Kidney epithelial cell (primary cell): ENCODE results near the gene WDR72. TPM values are rescaled to one million over a fixed set of nuclear protein-coding genes. Genes with fewer than 3 reads are reported as not detected.
"Not testable (repeated sequence)": the region's sequence is repeated elsewhere in the genome, so short reads cannot be mapped to it uniquely, and the experiment has no call there.

ENCODE experiments used
- DNase-seq: peaks from one replicate; pipeline ENCODE4 v3.0.0-alpha.2; 2010; ENCODE audit warnings: low read depth
- H3K27me3 ChIP-seq: 2 replicates; pipeline ENCODE4 v1.6.0; 2011; ENCODE audit warnings: low read length; ENCODE audit not compliant: control insufficient read depth, insufficient read depth
- H3K36me3 ChIP-seq: 2 replicates; pipeline ENCODE4 v1.5.1; 2011; ENCODE audit warnings: low read length; ENCODE audit not compliant: control insufficient read depth, insufficient read depth
- H3K4me3 ChIP-seq: 2 replicates; pipeline ENCODE4 v1.5.1; 2011; ENCODE audit warnings: low read depth, mild to moderate bottlenecking, control low read depth, low read length
- total RNA-seq: library from RNA; depleted of rRNA; stranded (reverse); fragments of >200 nt; gene quantifications from 2 replicates; pipeline ENCODE4 v1.2.3, GENCODE V29; 2015
- TF ChIP-seq, protein P1 (sequence below): IDR thresholded peaks from 2 replicates; pipeline ENCODE4 v1.5.1; 2011; ENCODE audit warnings: mild to moderate bottlenecking, moderate library complexity, low read length, control low read depth, inconsistent platforms; ENCODE audit not compliant: insufficient read depth, poor library complexity, severe bottlenecking

WDR72 gene
- total RNA-seq, 1 donor from 2014 or later: 0.38 TPM

DNA sequence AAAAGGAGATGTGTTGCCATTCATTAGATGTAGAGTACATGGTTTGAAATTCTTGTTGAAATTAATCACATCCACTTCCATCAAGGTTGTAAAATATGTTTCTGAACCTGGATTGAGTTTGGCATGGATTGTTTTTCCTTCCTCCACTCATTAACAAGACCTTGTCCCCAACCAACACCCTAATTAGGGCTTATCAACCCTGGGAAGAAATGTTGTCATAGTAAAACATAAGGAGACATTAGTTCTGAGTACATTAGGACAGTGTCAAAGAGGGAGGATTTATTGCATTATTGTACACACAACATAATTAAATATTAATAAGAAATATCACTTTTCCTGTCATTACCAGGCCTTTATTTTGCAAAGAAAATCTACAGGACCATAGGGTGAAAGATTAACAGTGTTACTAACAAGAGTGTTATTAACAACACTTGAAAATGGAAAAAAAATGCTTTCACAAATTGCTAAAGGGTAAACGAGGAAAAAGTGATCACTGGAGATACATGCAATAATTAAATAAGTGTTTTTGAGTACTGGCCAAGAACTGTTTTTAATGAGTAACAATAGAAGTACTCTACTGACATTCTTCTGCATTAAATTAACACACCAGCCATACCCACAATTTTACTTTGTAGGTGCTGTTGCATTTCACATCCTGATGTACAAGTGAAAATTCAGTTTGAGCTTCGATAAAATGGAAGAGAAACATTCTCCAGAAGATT, 30.4 kb upstream of the WDR72 start:
- TF ChIP-seq, protein P1, sequence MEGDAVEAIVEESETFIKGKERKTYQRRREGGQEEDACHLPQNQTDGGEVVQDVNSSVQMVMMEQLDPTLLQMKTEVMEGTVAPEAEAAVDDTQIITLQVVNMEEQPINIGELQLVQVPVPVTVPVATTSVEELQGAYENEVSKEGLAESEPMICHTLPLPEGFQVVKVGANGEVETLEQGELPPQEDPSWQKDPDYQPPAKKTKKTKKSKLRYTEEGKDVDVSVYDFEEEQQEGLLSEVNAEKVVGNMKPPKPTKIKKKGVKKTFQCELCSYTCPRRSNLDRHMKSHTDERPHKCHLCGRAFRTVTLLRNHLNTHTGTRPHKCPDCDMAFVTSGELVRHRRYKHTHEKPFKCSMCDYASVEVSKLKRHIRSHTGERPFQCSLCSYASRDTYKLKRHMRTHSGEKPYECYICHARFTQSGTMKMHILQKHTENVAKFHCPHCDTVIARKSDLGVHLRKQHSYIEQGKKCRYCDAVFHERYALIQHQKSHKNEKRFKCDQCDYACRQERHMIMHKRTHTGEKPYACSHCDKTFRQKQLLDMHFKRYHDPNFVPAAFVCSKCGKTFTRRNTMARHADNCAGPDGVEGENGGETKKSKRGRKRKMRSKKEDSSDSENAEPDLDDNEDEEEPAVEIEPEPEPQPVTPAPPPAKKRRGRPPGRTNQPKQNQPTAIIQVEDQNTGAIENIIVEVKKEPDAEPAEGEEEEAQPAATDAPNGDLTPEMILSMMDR: no peak
- Histone ChIP-seq H3K4me3 (no peak overlapping the region), H3K27me3 (no peaks in the 10 kb centered on the region), H3K36me3 (no peaks in the 10 kb centered on the region)
- DNase-seq: no peak

DNA sequence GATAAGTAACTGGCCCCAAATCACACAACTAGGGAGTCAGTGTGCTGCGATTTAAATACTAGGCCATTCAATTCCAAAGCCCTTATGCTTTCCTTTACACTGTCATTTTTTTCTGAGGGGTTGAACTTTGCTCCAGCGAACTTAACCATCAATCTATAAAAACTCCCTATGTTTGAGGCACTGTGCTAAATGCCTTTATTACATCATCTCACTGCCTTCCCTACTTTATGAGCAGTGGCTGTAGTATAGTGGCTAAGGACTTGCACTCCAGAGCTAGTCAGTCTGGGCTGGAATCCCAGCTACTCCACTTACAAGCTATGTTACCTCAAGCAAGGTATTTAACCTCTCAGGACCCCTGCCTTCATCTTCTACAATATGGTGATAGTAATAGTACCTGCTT, 26.9 kb upstream of the WDR72 start:
- Histone ChIP-seq H3K27me3 (no peaks in the 10 kb centered on the region), H3K4me3 (no peak overlapping the region), H3K36me3 (no peaks in the 10 kb centered on the region)
- TF ChIP-seq, protein P1: no peak
- DNase-seq: no peak

DNA sequence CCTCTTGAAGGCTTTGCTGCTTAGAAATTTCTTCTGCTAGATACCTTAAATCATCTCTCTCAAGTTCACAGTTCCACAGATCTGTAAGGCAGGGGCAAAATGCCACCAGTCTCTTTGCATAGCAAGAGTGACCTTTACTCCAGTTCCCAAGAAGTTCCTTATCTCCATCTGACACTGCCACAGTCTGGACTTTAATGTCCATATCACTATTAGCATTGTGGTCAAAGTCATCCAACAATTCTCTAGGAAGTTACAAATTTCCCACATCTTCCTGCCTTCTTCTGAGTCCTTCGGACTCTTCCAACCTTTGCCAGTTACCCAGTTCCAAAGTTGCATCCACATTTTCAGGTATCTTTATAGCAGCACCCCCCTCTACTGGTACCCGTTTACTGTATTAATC, 25.8 kb upstream of the WDR72 start:
- DNase-seq, H3K27me3 ChIP-seq, H3K36me3 ChIP-seq, H3K4me3 ChIP-seq: not testable (repeated sequence)

DNA sequence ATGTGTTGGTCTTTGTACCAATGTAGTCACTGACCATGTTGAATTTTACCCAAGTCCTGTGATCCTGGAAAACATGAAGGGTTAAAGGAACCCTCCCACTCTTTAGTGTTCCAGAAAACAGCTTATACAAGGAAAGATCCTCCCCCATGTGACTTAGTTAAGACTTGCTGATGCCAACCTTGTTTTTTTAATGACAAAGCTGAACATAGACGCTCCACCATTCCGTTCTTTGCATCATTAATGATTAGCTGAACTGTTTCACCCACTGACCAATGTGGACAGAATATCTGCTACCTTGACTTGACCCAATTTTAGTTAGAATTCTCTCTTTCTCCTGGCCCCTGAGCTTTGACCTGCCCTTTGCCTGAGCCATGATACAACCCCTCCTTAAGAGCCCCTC, 3.5 kb upstream of the WDR72 start:
- TF ChIP-seq, protein P1: no peak
- H3K36me3 ChIP-seq: no peaks in the 10 kb centered on the region
- H3K4me3 ChIP-seq: no peak overlapping the region
- no peaks in the 10 kb centered on the region for H3K27me3 ChIP-seq
- peak; percentile 32 for DNase-seq

DNA sequence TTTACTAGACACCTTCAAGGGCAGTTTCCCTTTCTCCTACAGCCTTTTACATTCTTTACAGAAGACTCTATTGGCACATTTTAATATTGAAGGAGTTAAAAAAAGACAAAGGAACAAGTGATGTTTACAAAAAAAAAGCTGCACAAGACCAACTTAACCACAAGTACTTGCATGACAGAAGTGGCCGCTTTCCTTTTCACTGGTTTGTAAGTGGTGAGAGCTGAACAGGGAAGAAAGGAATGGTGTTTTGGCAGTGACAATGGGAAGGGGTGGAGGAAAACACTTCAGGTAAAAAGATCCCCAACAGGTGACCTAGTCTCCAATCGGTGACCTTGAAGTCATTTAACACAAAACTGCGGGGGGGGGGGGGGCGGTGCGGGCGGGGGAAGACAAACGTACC, 1.1 kb downstream of the WDR72 start:
- Histone ChIP-seq H3K27me3 (no peaks in the 10 kb centered on the region), H3K4me3 (peak overlapping the region; percentile 57), H3K36me3 (no peaks in the 10 kb centered on the region)
- DNase-seq: no peak
- TF ChIP-seq, protein P1: no peak

DNA sequence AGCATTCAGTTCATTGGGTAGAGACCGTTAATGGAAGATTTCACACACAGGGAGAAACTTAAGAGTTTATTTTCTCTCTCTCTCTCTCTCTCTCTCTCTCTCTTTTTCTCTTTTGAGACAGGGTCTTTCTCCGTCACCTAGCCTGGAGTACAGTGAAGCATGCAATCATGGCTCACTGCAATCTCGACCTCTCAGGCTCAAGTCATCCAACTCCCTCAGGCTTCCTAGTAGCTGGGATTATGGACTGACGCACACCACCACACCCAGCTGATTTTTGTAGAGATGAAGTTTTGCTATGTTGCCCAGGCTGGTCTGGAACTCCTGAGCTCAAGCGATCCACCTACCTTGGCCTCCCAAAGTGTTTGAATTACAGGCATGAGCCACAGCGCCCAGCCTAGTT, 1.6 kb downstream of the WDR72 start:
- TF ChIP-seq, protein P1: no peak
- no peaks in the 10 kb centered on the region for H3K27me3 ChIP-seq
- H3K4me3 ChIP-seq: no peak overlapping the region
- no peaks in the 10 kb centered on the region for H3K36me3 ChIP-seq
- DNase-seq: no peak
